WTC11 (cell line): ENCODE measurements around the gene C1QTNF12. TPM values are rescaled to one million over a fixed set of nuclear protein-coding genes. Genes with fewer than 3 reads are reported as not detected.

Experiments
- ATAC-seq: fragments of 200-7000 bp; cut with Tn5 transposase; 2 replicates; pipeline ENCODE4 v1.10.0; 2021; ENCODE audit warnings: mild to moderate bottlenecking, moderate library complexity
- Bru-seq: library from RNA; stranded (reverse); fragments of 400-500 nt; gene quantifications from one replicate; lab custom pipeline; 2021; lab: Mats Ljungman, UMichigan
- CTCF ChIA-PET: fragments of 300-600 bp; sonication (Branson Sonifier 250); formaldehyde crosslinking; loops from one replicate; lab custom pipeline; 2021; ENCODE audit warnings: antibody characterized with exemption; lab: Charles Lee
- POLR2A ChIA-PET: fragments of 350-600 bp; sonication (Branson Sonifier 250); formaldehyde crosslinking; loops from one replicate; lab custom pipeline; 2021; ENCODE audit warnings: antibody characterized with exemption; lab: Charles Lee
- DNase-seq: peaks from one replicate; pipeline ENCODE4 v3.0.0; 2021; ENCODE audit warnings: low spot score
- H3K27ac Mint-ChIP-seq: 2 replicates; pipeline ENCODE4 v1.8.0; 2021; ENCODE audit warnings: mixed read lengths
- H3K27me3 Mint-ChIP-seq: 2 replicates; pipeline ENCODE4 v1.8.0; 2021; ENCODE audit warnings: low read depth, mild to moderate bottlenecking, moderate library complexity, mixed read lengths
- H3K36me3 Mint-ChIP-seq: 2 replicates; pipeline ENCODE4 v1.8.0; 2021; ENCODE audit warnings: mixed read lengths
- H3K4me1 Mint-ChIP-seq: 2 replicates; pipeline ENCODE4 v1.8.0; 2022; ENCODE audit warnings: mixed read lengths
- H3K4me3 Mint-ChIP-seq: 2 replicates; pipeline ENCODE4 v1.8.0; 2021; ENCODE audit warnings: mild to moderate bottlenecking, moderate library complexity, mixed read lengths
- H3K9me3 Mint-ChIP-seq: 2 replicates; pipeline ENCODE4 v1.8.0; 2021; ENCODE audit warnings: mixed read lengths
- CDX4 ChIP-seq: fragments of 250-450 bp; sonication (Bioruptor Pico); IDR thresholded peaks from 2 replicates; pipeline ENCODE4 v1.9.0; 2021; ENCODE audit warnings: moderate library complexity, mild to moderate bottlenecking, inconsistent platforms, borderline replicate concordance
- ERG ChIP-seq: fragments of 250-450 bp; sonication (Bioruptor Pico); IDR thresholded peaks from 2 replicates; pipeline ENCODE4 v1.8.0; 2021; ENCODE audit warnings: mild to moderate bottlenecking
- FOXP1 ChIP-seq: sonication (generic); formaldehyde crosslinking; IDR thresholded peaks from 2 replicates; pipeline ENCODE4 v1.8.0; 2022; ENCODE audit warnings: missing genetic modification reagents, mild to moderate bottlenecking, moderate library complexity, borderline replicate concordance
- FOXP4 ChIP-seq: sonication (generic); formaldehyde crosslinking; IDR thresholded peaks from 2 replicates; pipeline ENCODE4 v1.8.0; 2022; ENCODE audit warnings: mild to moderate bottlenecking, missing genetic modification reagents
- GABPB1 ChIP-seq: sonication (generic); formaldehyde crosslinking; IDR thresholded peaks from 2 replicates; pipeline ENCODE4 v1.8.1; 2023; ENCODE audit warnings: mild to moderate bottlenecking, missing genetic modification reagents
- MXD4 ChIP-seq: fragments of 250-450 bp; sonication (Bioruptor Pico); IDR thresholded peaks from 2 replicates; pipeline ENCODE4 v1.8.0; 2021; ENCODE audit warnings: mild to moderate bottlenecking, moderate library complexity, borderline replicate concordance
- MYBL2 ChIP-seq: sonication (generic); formaldehyde crosslinking; IDR thresholded peaks from 2 replicates; pipeline ENCODE4 v1.8.1; 2023; ENCODE audit warnings: mild to moderate bottlenecking, moderate library complexity, missing genetic modification reagents
- PRRX2 ChIP-seq: fragments of 250-450 bp; sonication (Bioruptor Pico); IDR thresholded peaks from 2 replicates; pipeline ENCODE4 v1.8.0; 2021; ENCODE audit warnings: mild to moderate bottlenecking
- ZNF317 ChIP-seq: sonication (generic); formaldehyde crosslinking; IDR thresholded peaks from 2 replicates; pipeline ENCODE4 v1.8.1; 2023; ENCODE audit warnings: low read depth, mild to moderate bottlenecking, moderate library complexity, missing genetic modification reagents, borderline replicate concordance
- ZNF396 ChIP-seq: fragments of 250-450 bp; sonication (Bioruptor Pico); IDR thresholded peaks from 2 replicates; pipeline ENCODE4 v1.8.0; 2021; ENCODE audit warnings: mild to moderate bottlenecking, moderate library complexity, borderline replicate concordance
- ZNF671 ChIP-seq: fragments of 250-450 bp; sonication (Bioruptor Pico); IDR thresholded peaks from 2 replicates; pipeline ENCODE4 v1.8.0; 2021; ENCODE audit warnings: mild to moderate bottlenecking
- long read RNA-seq, 3 experiments: library from RNA in 1 of 3; library from capped mRNA in 1 of 3; library from polyadenylated mRNA in 1 of 3; unstranded in 2 of 3; stranded (forward) in 1 of 3; transcript quantifications; one replicate each; pipeline ENCODE4 v2.0.0, GENCODE V29; 2021
- total RNA-seq: library from RNA; stranded (reverse); gene quantifications from 3 replicates; pipeline ENCODE4 v1.2.3, GENCODE V29; 2021
- TF ChIP-seq, protein P1 (sequence below): sonication (generic); formaldehyde crosslinking; IDR thresholded peaks from 2 replicates; pipeline ENCODE4 v1.8.0; 2022; ENCODE audit warnings: mild to moderate bottlenecking, missing genetic modification reagents
- TF ChIP-seq, protein P2 (sequence below): sonication (generic); formaldehyde crosslinking; IDR thresholded peaks from 2 replicates; pipeline ENCODE4 v1.8.1; 2022; ENCODE audit warnings: low read depth, mild to moderate bottlenecking, moderate library complexity, missing genetic modification reagents, borderline replicate concordance
- TF ChIP-seq, protein P3 (sequence below): sonication (generic); formaldehyde crosslinking; IDR thresholded peaks from 2 replicates; pipeline ENCODE4 v1.8.0; 2022; ENCODE audit warnings: missing genetic modification reagents

C1QTNF12 gene
- total RNA-seq (8.5 to 10.3 TPM (median 8.5 TPM) in 3 replicates), Bru-seq, nascent RNA (percentile 16 among the genes with signal in this experiment)
- long read RNA-seq, experiment 1, partial matches to known transcripts = 0 of 7 reads
- long read RNA-seq, experiment 1, other reads (novel, unspliced or antisense) = 6 of 7 reads
- long read RNA-seq, experiment 2, partial matches to known transcripts = 1 of 3 reads
- long read RNA-seq, experiment 2, other reads (novel, unspliced or antisense) = 1 of 3 reads
- long read RNA-seq, experiment 3, partial matches to known transcripts = 0 of 2 reads
- long read RNA-seq, experiment 3, other reads (novel, unspliced or antisense) = 2 of 2 reads

DNA sequence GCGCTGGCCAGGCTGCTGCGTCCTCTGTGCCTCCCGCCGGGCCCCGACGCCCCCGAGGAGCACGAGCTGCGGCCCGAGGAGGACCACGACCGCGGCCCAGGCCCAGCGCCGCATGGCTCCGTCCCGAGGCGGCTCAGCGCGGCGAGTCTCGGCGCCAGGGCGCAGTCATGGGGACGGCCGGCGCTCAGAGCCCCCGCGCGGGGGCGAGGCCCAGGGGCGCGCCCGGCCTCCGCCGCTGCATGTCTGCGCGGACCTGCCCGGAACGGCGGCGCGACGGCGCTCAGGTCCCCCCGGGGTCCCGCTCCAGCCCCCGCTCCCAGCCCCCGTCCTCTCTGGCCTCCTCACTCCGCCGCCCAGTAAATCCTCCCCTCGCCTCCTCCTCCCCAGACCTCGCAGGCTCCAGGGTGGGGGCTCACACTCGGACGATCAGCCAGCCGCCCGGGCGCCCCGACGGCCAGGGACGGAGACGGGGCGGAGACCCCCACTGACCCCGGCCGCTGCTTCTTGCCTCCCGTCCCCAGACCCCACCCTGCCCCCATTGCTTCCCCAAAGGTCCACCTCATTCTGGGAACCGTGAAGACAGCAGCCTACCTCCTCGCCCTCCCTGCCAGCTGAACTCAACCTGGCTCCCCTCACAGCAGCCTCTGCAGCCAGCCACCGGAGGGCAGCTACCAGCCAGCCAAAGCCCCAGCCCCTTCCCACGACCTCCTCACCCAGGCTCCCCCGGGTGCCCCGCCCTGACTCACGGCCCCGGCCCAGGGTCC, at the start of gene C1QTNF12:
TSS of gene C1QTNF12 (minus strand) at position 146 of the 764 bp plus-strand sequence. CDS start at position 114, 32 bp downstream.
- POLR2A ChIA-PET = interaction anchor here (0.7 kb wide), 1 partner anchor 21 kb away, joined by 4 read pairs; no protein-coding TSS in a partner anchor
- ATAC-seq (peak; percentile 63), DNase-seq (peak; percentile 49)
- Mint-ChIP-seq H3K4me1 (no peaks in the 10 kb centered on the region), H3K36me3 (peaks cover 2% of the 10 kb centered on the region; the same call in 1 of the 2 replicates), H3K27me3 (no peaks in the 10 kb centered on the region), H3K9me3 (no peaks in the 10 kb centered on the region), H3K4me3 (no peak within 1 kb of the TSS), H3K27ac (no peak within 1 kb of the TSS)
- CTCF ChIA-PET = interaction anchor here (0.7 to 2.1 kb wide), 5 partner anchors 10 to 243 kb away, joined by 4 to 9 read pairs (median 6); no protein-coding TSS in a partner anchor
- no peak for TF ChIP-seq CDX4 (CRISPR knock-in tag)
- no peak for TF ChIP-seq GABPB1
- no peak for TF ChIP-seq PRRX2 (CRISPR knock-in tag)
- 0 out of 2 replicates have a peak, but pooled peaks have one; percentile 20 for TF ChIP-seq FOXP4
- no peak for TF ChIP-seq ZNF396

- no peaks in the 10 kb centered on the region for H3K27me3 Mint-ChIP-seq
- H3K27ac Mint-ChIP-seq = no peak overlapping the region
- TF ChIP-seq, protein P1, sequence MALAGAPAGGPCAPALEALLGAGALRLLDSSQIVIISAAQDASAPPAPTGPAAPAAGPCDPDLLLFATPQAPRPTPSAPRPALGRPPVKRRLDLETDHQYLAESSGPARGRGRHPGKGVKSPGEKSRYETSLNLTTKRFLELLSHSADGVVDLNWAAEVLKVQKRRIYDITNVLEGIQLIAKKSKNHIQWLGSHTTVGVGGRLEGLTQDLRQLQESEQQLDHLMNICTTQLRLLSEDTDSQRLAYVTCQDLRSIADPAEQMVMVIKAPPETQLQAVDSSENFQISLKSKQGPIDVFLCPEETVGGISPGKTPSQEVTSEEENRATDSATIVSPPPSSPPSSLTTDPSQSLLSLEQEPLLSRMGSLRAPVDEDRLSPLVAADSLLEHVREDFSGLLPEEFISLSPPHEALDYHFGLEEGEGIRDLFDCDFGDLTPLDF (CRISPR knock-in tag) = no peak
- TF ChIP-seq ERG (CRISPR knock-in tag) = no peak
- TF ChIP-seq, protein P2, sequence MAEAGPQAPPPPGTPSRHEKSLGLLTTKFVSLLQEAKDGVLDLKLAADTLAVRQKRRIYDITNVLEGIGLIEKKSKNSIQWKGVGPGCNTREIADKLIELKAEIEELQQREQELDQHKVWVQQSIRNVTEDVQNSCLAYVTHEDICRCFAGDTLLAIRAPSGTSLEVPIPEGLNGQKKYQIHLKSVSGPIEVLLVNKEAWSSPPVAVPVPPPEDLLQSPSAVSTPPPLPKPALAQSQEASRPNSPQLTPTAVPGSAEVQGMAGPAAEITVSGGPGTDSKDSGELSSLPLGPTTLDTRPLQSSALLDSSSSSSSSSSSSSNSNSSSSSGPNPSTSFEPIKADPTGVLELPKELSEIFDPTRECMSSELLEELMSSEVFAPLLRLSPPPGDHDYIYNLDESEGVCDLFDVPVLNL = no peak
- no peak for TF ChIP-seq FOXP1 (CRISPR knock-in tag)
- ChIA-PET CTCF (no interaction called here), POLR2A (interaction anchor here (0.8 to 1.0 kb wide), 2 partner anchors 9 to 16 kb away, joined by 3 to 4 read pairs; partner anchors contain the start of gene SCNN1D)
- DNase-seq (no peak), ATAC-seq (no peak)
- no peaks in the 10 kb centered on the region for H3K9me3 Mint-ChIP-seq
- no peaks in the 10 kb centered on the region for H3K36me3 Mint-ChIP-seq
- H3K4me1 Mint-ChIP-seq = peaks cover 4% of the 10 kb centered on the region; the same call in 1 of the 2 replicates
- H3K4me3 Mint-ChIP-seq = no peak overlapping the region
These were observed 48.8 kb upstream of the C1QTNF12 start for GRCh38 chr1:1295154-1295923.

DNA sequence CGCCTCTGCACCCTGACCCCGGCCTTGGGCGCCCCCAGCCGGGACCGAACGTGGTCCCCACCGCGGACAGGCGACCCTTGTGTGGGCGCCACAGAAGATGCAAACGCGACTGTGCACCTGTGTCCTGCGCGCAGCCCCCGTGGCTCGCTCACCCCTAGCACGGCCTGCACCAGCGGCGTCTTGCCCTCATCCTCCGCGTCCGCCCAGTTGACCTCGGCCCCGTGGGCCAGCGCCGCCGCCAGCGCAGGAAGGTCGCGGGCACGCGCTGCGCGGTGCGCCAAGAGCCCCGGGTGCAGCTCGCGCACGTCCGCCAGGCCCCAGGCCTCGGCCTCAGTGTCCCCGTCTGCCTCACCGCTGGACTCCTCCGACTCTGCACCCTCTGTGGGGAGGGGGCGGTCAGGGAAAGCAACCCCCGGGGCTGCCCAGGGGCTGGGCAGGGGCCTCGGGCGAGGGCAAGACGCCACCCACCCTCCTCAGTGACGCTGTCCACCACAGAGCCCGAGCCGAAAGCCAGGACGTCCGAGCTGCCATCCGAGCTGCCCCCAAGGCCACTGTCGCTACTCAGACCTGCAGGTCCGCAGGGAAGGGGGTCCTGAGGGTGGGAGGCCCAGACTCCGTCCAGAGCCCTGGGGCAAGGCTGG, 47.8 kb upstream of the C1QTNF12 start:
- Mint-ChIP-seq H3K27me3 (no peaks in the 10 kb centered on the region), H3K4me3 (no peak overlapping the region), H3K9me3 (no peaks in the 10 kb centered on the region), H3K27ac (no peak overlapping the region), H3K36me3 (no peaks in the 10 kb centered on the region), H3K4me1 (peaks cover 4% of the 10 kb centered on the region; the same call in 1 of the 2 replicates)
- no peak for ATAC-seq
- ChIA-PET POLR2A (no interaction called here), CTCF (no interaction called here)
- DNase-seq = no peak
- TF ChIP-seq FOXP1 (CRISPR knock-in tag) (no peak), GABPB1 (no peak), MYBL2 (no peak), MXD4 (CRISPR knock-in tag) (no peak), ZNF317 (CRISPR knock-in tag) (no peak), ZNF671 (CRISPR knock-in tag) (no peak), ZNF396 (no peak)
- TF ChIP-seq, protein P3, sequence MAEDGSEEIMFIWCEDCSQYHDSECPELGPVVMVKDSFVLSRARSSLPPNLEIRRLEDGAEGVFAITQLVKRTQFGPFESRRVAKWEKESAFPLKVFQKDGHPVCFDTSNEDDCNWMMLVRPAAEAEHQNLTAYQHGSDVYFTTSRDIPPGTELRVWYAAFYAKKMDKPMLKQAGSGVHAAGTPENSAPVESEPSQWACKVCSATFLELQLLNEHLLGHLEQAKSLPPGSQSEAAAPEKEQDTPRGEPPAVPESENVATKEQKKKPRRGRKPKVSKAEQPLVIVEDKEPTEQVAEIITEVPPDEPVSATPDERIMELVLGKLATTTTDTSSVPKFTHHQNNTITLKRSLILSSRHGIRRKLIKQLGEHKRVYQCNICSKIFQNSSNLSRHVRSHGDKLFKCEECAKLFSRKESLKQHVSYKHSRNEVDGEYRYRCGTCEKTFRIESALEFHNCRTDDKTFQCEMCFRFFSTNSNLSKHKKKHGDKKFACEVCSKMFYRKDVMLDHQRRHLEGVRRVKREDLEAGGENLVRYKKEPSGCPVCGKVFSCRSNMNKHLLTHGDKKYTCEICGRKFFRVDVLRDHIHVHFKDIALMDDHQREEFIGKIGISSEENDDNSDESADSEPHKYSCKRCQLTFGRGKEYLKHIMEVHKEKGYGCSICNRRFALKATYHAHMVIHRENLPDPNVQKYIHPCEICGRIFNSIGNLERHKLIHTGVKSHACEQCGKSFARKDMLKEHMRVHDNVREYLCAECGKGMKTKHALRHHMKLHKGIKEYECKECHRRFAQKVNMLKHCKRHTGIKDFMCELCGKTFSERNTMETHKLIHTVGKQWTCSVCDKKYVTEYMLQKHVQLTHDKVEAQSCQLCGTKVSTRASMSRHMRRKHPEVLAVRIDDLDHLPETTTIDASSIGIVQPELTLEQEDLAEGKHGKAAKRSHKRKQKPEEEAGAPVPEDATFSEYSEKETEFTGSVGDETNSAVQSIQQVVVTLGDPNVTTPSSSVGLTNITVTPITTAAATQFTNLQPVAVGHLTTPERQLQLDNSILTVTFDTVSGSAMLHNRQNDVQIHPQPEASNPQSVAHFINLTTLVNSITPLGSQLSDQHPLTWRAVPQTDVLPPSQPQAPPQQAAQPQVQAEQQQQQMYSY = no peak
